Measurements from ENCODE around the gene TMPRSS13.

GRCh38 chr11:117903505-117904382 lies 25.5 kb downstream of the TMPRSS13 start:
- TF ChIP-seq FOXM1 (IDR thresholded peaks at IDR 0.05; ENCODE audit: borderline replicate concordance) (no peak), ARNT (IDR thresholded peaks at IDR 0.05) (no peak), BHLHE40 (IDR thresholded peaks at IDR 0.05; ENCODE audit: borderline replicate concordance) (no peak), NFRKB (IDR thresholded peaks at IDR 0.05) (no peak), SUZ12 (IDR thresholded peaks at IDR 0.05) (no peak), SP1 (IDR thresholded peaks at IDR 0.05) (no peak), PKNOX1 (IDR thresholded peaks at IDR 0.05) (no peak)

Measured in HEK293T (cell line).